Breast epithelium (tissue), 4 donors: Measurements from ENCODE around the gene MRPS25. TPM values are rescaled to one million over a fixed set of nuclear protein-coding genes. Genes with fewer than 3 reads are reported as not detected.
A peak's percentile ranks its signal among the peaks of the same experiment; 100 is the strongest.

Experiments used
- DNase-seq, 2 donors: peaks; one replicate each; pipeline ENCODE4 v3.0.0-alpha.2; 2019; ENCODE audit warnings: low spot score in 2 of 2
- H3K27ac ChIP-seq, 2 donors: fragments of 200-600 bp; sonication (generic) in 1 of 2; one replicate each; pipeline ENCODE4 v1.5.1; 2016 to 2019; ENCODE audit warnings: mild to moderate bottlenecking in 1 of 2
- H3K27me3 ChIP-seq, 2 donors: fragments of 200-600 bp; sonication (generic) in 1 of 2; one replicate each; pipeline versions ENCODE4 v1.5.1 to v1.6.0; 2017 to 2019; ENCODE audit warnings: control low read depth in 1 of 2, mild to moderate bottlenecking in 1 of 2
- H3K36me3 ChIP-seq: fragments of 200-600 bp; one replicate; pipeline ENCODE4 v1.5.1; 2019
- H3K4me1 ChIP-seq, 2 donors: fragments of 200-600 bp; sonication (generic); one replicate each; pipeline ENCODE4 v1.5.1; 2016 to 2019; ENCODE audit warnings: control low read depth in 1 of 2
- H3K4me3 ChIP-seq, 3 donors: fragments of 200-600 bp; sonication (generic); 1 replicate in 2 of 3; 2 replicates in 1 of 3; pipeline ENCODE4 v1.5.1; 2016 to 2019; ENCODE audit warnings: mild to moderate bottlenecking in 3 of 3, moderate library complexity in 2 of 3
- H3K9me3 ChIP-seq, 2 donors: fragments of 200-600 bp; sonication (generic) in 1 of 2; one replicate each; pipeline ENCODE4 v1.5.1; 2016 to 2019; ENCODE audit warnings: control low read depth in 1 of 2
- CTCF ChIP-seq, 3 donors: fragments of 450-650 bp; IDR thresholded peaks; one replicate each; pipeline ENCODE4 v1.5.1; 2016 to 2017; ENCODE audit warnings: antibody characterized with exemption in 3 of 3, mild to moderate bottlenecking in 3 of 3, moderate library complexity in 3 of 3
- POLR2A ChIP-seq: fragments of 450-650 bp; IDR thresholded peaks from one replicate; pipeline ENCODE4 v1.6.1; 2016; ENCODE audit warnings: antibody characterized with exemption, mild to moderate bottlenecking, moderate library complexity
- POLR2AphosphoS5 ChIP-seq, 3 donors: sonication (generic); formaldehyde crosslinking; IDR thresholded peaks; one replicate each; pipeline ENCODE4 v1.6.1; 2017; ENCODE audit warnings: antibody characterized with exemption in 3 of 3
- intact Hi-C: fragments of 100-400 bp; cut with DNase I; formaldehyde crosslinking; loops from one replicate; pipeline ENCODE4 v1.15.1; 2023; ENCODE audit warnings: low total_unique reads
- total RNA-seq, 3 donors: library from RNA; depleted of rRNA; stranded (reverse); fragments of >200 nt; gene quantifications; one replicate each; pipeline ENCODE4 v1.1.0, GENCODE V29; 2016

The MRPS25 gene
- total RNA-seq, 3 donors from 2014 or later = 19.5 to 40.0 (median 36.4) TPM

GRCh38 chr3:15099364-15100098 is 34.4 kb upstream of the MRPS25 start:
- Histone ChIP-seq H3K4me1 (peaks cover 0 to 7% of the 10 kb centered on the region in 2 donors), H3K9me3 (no peaks in the 10 kb centered on the region), H3K4me3 (peak overlapping the region; percentile 72 to 96 (median 77)), H3K27ac (peak overlapping the region; percentile 77 to 85), H3K27me3 (no peaks in the 10 kb centered on the region), H3K36me3 (no peaks in the 10 kb centered on the region)
- intact Hi-C loops = no loop called here
- TF ChIP-seq POLR2A (no peak), CTCF (IDR thresholded peaks at IDR 0.05) (no peak), POLR2AphosphoS5 (IDR thresholded peaks at IDR 0.05) (peak; percentile 9 to 45 (median 10))
- DNase-seq = no peak

- Histone ChIP-seq H3K4me3 (peak within 1 kb of the TSS; percentile 72 to 96 (median 77)), H3K36me3 (no peaks in the 10 kb centered on the region), H3K27ac (peak within 1 kb of the TSS; percentile 77 to 85), H3K4me1 (peaks cover 0 to 7% of the 10 kb centered on the region in 2 donors), H3K9me3 (no peaks in the 10 kb centered on the region), H3K27me3 (no peaks in the 10 kb centered on the region)
- peak; percentile 90 to 93 for DNase-seq
- TF ChIP-seq POLR2AphosphoS5 (IDR thresholded peaks at IDR 0.05) = peak; percentile 78 to 92 (median 86)
- no peak for TF ChIP-seq CTCF (IDR thresholded peaks at IDR 0.05)
- TF ChIP-seq POLR2A = peak; percentile 52
- intact Hi-C loops = no loop called here
These were observed 33.6 kb upstream of the MRPS25 start, which contains the start of gene RBSN for GRCh38 chr3:15098503-15099363. Gene RBSN (minus strand): TSS chr3:15099148. CDS start chr3:15096120, 3,028 bp downstream.

- Histone ChIP-seq H3K4me1 (peaks cover 0 to 7% of the 10 kb centered on the region in 2 donors), H3K27ac (no peak overlapping the region)
- intact Hi-C loops = no loop called here
These were observed 32.8 kb upstream of the MRPS25 start for GRCh38 chr3:15097891-15098290.

GRCh38 chr3:15096046-15096445 is 30.9 kb upstream of the MRPS25 start:
- intact Hi-C loops = no loop called here
- TF ChIP-seq POLR2A = no peak
- no peak for TF ChIP-seq POLR2AphosphoS5 (IDR thresholded peaks at IDR 0.05)
- Histone ChIP-seq H3K9me3 (no peaks in the 10 kb centered on the region), H3K27me3 (no peaks in the 10 kb centered on the region), H3K36me3 (no peaks in the 10 kb centered on the region), H3K4me3 (no peak overlapping the region), H3K4me1 (peaks cover 0 to 7% of the 10 kb centered on the region in 2 donors), H3K27ac (no peak overlapping the region)
- no peak for DNase-seq

More at GRCh38 chr3:15097891-15098290, 32.8 kb upstream of the MRPS25 start:
- Histone ChIP-seq H3K9me3 (no peaks in the 10 kb centered on the region), H3K36me3 (no peaks in the 10 kb centered on the region), H3K27me3 (no peaks in the 10 kb centered on the region), H3K4me3 (peak overlapping the region; percentile 72 to 96 (median 77))
- DNase-seq = no peak
- TF ChIP-seq POLR2A (no peak), POLR2AphosphoS5 (IDR thresholded peaks at IDR 0.05) (no peak), CTCF (IDR thresholded peaks at IDR 0.05) (no peak)

DNA sequence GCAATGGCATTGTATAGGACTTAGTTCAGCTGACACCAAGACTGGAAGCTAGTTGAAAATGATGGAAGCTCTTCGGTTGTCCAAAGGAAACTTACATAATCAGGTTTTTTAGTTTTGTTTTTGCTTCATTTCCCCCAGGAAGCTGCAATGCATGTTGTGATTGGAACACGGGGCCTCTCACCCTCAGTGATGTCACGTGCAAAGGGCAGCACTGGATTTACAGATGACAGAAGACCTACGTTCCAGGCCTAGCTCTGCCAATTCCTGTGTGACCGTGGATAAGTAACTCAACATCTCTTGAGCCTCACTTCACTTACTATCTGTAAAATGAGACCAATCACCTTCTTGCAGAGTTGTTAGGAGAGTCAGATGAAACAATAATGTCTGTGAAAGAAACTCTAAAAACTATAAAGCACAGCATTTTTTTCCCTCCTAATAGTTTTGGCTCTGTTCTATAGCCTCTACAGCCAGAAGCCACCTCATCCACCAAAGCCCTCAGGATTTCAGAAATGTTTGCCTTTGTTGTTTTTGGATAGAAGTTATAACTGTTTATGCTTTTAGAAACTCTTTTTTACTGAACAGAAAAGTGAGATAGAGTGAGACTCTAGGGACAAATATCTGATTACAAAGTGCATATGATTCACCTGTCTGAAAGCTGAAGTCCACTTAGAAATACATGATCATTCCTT is 29.2 kb upstream of the MRPS25 start:
- Histone ChIP-seq H3K27me3 (no peaks in the 10 kb centered on the region), H3K9me3 (no peaks in the 10 kb centered on the region), H3K4me1 (peaks cover 0 to 7% of the 10 kb centered on the region in 2 donors), H3K27ac (no peak overlapping the region), H3K36me3 (no peaks in the 10 kb centered on the region), H3K4me3 (no peak overlapping the region)
- TF ChIP-seq POLR2A (no peak), POLR2AphosphoS5 (IDR thresholded peaks at IDR 0.05) (no peak), CTCF (IDR thresholded peaks at IDR 0.05) (no peak)
- intact Hi-C loops = no loop called here
- no peak for DNase-seq
